IPS-11a (cell line): Measurements from ENCODE around the gene PDIA5.

Source experiments
- H3K4me3 ChIP-seq: one replicate; pipeline ENCODE4 v1.5.1; 2013; ENCODE audit warnings: low read depth, low read length, control low read depth

PDIA5 gene

DNA sequence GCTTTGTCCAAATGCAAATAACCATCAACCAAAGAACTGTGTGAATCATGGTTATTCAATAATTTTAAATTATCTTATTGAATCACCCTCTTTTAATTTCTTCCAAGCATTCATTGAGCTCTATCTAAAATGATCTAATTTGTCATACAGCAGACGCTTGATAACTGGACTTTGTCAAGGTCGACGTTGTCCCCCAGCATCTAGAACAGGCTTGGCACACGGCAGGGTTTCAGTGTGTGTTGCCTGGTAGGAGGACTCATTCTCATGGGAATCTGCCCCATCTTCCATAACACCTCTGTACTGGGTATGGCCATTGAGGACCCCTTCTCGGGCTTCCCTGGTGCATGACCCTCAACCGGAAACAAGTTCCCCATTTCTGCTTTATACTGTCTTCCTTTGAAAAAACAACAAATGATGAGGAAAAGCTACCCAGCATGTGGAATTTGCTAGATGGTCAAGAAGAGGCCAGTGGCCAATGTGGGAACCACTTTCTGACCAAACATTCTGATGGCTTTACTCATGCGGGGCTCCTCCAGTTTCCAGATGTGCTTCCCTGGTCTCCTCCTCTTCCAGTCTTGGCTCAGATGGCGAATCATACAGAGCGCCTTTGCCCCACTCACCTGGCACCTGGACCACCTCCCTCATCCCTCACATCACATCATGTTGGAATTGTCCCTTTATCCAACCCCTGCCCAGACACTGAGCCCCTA lies 93.3 kb downstream of the PDIA5 start:
- no peak overlapping the region for H3K4me3 ChIP-seq

GRCh38 chr3:123161167-123161566 lies 94.3 kb downstream of the PDIA5 start:
- no peak overlapping the region for H3K4me3 ChIP-seq

GRCh38 chr3:123163141-123163540 lies 96.3 kb downstream of the PDIA5 start:
- H3K4me3 ChIP-seq = no peak overlapping the region

DNA sequence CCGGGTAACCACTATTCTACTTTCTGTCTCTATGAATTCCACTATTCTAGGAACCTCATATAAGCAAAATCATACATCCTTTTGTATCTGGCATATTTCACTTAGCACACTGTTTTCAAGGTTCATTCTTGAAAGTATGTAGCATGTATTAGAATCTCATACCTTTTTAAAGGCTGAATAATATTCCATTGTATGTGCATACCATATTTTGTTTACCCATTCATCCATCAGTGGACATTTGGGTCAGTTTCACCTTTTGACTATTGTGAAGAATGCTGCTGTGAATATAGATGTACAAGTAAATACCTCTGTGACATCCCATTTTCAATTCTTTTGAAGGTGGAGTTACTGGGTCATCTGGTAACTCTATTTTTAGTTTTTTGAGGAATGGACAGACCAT lies 98.3 kb downstream of the PDIA5 start:
- H3K4me3 ChIP-seq = no peak overlapping the region

DNA sequence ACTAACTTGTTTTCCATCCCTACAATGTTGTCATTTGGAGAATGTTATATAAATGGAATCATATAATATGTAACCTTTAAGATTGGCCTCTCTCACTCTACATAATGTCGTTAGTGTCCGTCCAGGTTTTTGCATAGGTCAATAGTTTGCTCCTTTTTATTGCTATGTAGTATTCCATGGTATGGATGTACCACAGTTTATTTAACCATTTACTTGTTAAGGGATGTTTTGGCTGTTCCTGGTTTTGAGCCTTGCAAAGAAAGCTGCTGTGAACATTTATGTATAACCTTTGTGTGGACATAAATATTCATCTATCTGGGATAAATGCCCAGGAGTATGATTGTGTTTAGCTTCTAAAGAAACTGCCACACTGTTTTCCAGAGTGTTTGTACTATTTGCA lies 100.9 kb downstream of the PDIA5 start:
- no peak overlapping the region for H3K4me3 ChIP-seq

DNA sequence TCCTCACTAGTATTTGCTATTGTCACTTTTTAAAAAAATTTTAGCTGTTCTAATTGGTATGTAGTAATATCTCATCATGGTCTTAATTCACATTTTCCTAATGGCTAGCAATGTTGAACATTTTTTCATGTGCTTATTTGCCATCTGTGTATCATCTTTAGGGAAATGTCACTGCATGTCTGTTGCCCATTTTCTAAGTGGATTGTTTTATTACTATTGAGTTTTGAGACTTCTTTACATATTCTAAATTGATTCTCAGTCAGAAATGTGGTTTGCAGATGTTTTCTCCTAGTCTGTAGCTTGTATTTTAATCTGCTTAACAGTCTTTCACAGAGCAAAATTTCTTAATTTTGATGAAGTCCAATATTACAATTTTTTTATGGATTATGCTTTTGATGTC lies 101.3 kb downstream of the PDIA5 start:
- H3K4me3 ChIP-seq = no peak overlapping the region

GRCh38 chr3:123168605-123169004 lies 101.8 kb downstream of the PDIA5 start:
- H3K4me3 ChIP-seq = no peak overlapping the region

DNA sequence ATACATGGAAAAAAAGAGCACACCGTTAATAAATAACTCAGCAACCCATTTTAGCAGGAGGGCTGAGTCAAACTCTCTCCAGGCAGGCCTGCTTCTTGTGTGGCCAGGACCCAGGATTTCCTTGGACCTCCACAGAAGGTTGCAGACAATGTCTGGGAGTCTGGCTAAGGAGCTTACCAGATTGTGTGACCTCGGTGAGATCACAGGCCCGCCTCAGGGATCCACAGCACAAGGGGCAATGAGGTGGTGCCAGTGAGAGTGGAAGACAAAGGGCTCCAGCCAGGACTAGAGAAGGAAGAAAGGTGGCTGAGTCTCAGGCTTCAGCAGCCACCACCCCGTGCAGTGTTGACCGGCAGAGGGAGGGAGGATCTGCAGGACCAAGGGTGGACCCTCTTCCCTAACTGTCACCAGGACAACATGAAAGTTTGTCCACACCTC lies 102.7 kb downstream of the PDIA5 start:
- no peak overlapping the region for H3K4me3 ChIP-seq

DNA sequence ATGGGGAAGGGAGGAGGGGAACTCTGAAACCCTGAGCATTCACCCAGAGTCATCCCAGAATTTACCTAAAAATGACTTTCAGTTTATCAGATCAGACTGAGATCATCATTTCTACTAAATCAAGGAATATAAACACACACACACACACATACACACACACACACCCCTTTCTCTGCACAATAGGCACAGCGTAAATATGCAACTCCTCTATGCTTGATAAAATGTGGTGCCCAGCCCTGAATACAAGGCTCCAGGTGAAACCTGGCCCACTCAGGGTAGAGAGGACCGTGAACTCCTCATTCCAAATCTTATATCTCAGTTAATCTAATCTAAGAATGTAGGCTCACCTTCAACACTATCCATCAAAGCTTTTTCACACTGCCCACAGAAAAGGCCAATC lies 103.1 kb downstream of the PDIA5 start:
- H3K4me3 ChIP-seq = no peak overlapping the region

DNA sequence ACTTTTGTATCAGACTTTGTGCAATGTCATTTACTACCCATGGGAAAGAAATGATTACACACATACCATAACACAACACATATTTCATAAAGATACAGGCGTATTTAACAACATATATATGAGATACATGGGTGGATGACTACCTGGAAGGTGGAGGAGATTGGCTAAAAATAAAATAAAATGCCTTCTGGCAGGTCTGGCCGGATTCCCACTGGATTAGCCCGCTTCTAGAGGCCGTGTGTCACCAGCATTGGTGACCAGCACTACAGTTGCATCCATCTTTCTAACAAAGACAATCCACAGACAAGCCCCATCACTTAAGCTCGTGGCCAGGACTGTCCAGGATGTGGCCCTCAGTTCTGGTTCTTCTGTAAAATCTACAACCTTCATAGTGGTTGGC lies 114.0 kb downstream of the PDIA5 start:
- H3K4me3 ChIP-seq = no peak overlapping the region

- H3K4me3 ChIP-seq = no peak overlapping the region
Observed at GRCh38 chr3:123186695-123187094, 119.9 kb downstream of the PDIA5 start.

- H3K4me3 ChIP-seq = no peak overlapping the region
Observed at GRCh38 chr3:123188058-123188457, 121.2 kb downstream of the PDIA5 start.

DNA sequence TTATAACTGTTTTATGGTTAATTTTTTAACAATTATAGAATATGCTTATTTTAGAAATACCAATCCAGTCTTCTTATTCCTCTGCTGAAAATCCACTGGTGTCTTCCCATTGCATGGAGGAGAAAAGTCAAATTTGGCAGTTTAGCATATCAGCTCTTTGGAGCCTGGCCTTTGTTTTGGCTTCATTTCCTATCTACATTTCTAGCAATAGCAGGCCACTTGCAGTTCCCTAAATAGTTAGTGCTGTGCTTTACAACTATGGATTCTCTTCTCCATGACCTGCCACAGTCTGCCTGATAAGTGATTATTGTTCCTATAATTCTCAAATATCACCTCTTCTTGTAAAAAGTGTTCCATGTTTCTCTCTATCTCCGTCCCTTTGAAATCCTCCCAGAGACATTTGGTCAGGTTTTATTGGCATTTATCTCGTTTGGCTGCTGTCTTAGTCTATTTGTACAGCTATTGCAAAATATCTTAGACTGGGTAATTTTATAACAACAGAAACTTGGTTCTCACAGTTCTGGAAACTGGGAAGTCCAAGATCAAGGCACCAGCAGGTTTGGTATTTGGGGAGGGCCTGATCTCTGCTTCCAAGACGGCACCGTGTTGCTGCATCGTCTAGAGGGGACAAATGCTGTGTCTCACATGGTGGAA lies 126.8 kb downstream of the PDIA5 start:
- no peak overlapping the region for H3K4me3 ChIP-seq

DNA sequence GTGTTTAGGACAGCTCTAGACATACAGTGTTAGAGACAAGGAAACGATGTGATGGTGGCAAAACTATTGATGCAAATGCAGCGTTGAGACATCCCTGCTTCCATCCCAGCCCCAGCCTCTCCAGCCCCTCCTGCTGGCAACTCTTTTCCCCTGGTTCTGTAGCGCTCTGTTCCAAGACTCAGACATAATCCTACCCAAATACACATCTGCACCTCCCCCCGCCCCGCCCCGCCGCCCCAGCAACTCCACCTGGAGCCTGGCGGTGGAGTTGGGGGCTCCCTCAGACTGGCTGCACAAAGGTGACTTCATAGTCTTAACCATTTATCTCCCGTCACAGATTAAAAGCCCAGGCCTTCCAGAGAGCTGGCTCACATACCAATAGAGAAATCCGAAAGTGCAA lies 127.7 kb downstream of the PDIA5 start:
- no peak overlapping the region for H3K4me3 ChIP-seq

- no peak overlapping the region for H3K4me3 ChIP-seq
Observed at GRCh38 chr3:123198372-123198771, 131.5 kb downstream of the PDIA5 start.

DNA sequence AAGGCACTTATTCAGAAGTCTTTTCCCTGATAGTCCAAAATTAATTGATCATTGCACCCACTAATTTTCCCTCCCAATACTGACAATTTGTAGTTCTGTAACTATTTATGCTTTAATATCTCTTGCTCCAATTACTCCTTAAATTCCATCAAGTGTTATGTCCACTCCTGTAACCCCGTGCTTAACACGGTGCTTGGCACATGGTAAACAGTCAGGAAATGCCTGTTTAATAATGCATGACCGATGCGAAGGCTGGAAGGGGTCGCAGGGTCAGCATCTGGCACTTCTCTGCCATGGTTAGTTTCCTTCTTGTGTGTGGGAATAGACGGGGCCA lies 134.4 kb downstream of the PDIA5 start:
- H3K4me3 ChIP-seq = peak overlapping the region; percentile 59

GRCh38 chr3:123201557-123202427 lies 135.0 kb downstream of the PDIA5 start, which contains the start of gene SEC22A:
TSS of gene SEC22A (plus strand) at chr3:123201943. CDS start at chr3:123209218, 7,275 bp downstream.
- peak within 1 kb of the TSS; percentile 88 for H3K4me3 ChIP-seq

DNA sequence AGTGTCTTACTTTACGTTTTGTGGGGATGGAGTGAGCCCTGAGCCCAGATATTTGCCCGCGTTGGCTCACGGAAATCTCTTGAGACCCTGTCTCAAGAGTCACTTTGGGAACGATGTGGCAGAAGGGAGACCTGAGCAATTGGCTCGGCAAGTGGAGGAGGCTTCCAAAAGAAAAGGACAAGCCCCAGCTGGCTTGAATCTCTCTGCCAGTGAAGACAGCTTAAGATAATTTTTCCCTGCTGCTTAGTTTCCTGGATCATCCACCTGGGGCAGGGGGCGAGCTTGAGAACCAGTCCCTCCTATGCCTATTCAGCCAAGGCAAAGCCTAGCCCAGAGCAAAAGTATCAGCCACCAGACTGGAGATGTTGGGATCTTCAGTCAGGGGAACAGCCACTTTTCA lies 135.6 kb downstream of the PDIA5 start:
- peak overlapping the region; percentile 88 for H3K4me3 ChIP-seq
